Measurements from ENCODE around the gene MUC20.
"Not testable (repeated sequence)": the region's sequence is repeated elsewhere in the genome, so short reads cannot be mapped to it uniquely, and the experiment has no call there.

MUC20 gene

DNA sequence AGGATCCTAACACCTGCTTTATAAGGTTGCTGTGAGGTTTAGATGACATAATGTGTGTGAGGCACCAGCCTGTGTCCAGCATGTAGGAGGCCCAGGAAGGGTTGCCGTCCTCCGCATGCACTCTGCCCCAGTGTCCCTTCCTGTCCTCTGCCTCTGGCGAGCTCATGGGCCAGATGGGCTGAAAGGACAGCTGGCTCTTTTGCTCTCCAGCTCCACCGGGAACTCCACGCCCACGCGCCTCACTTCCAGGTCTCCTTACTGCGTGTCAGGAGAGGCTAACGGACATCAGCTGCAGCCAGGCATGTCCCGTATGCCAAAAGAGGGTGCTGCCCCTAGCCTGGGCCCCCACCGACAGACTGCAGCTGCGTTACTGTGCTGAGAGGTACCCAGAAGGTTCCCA is 12.2 kb downstream of the MUC20 start:
- DNase-seq = no peak

DNA sequence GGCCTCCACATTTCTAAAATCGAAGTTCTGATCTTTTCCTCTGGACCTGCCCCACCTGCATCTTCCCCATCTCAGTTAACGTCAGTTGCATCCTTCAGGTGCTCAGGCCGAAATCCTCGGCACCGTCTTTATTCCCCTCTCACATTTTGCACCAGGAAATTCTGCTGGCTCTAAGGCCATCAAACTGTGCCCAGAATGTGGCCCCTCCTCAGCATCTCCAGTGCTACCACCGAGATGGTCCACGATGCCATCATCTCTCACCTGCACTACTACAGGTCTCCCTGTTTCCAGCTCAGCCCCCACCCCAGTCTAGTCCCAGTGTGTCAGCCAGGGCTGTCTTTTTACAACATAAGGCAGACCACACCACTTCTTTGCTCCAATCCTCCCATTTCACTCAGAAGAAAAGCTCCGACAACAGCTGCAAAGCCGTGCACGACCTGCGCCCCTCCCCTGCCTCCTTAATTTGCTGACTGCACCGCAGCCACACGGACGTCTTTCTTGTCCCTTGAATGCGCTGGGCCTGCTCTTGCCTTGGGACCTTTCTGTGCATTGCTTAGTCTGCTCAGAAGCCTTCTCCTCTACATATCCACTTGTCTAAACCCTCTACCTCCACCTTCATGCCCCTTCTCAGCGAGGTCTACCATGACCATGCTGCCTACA is 14.4 kb downstream of the MUC20 start:
- DNase-seq = no peak

DNA sequence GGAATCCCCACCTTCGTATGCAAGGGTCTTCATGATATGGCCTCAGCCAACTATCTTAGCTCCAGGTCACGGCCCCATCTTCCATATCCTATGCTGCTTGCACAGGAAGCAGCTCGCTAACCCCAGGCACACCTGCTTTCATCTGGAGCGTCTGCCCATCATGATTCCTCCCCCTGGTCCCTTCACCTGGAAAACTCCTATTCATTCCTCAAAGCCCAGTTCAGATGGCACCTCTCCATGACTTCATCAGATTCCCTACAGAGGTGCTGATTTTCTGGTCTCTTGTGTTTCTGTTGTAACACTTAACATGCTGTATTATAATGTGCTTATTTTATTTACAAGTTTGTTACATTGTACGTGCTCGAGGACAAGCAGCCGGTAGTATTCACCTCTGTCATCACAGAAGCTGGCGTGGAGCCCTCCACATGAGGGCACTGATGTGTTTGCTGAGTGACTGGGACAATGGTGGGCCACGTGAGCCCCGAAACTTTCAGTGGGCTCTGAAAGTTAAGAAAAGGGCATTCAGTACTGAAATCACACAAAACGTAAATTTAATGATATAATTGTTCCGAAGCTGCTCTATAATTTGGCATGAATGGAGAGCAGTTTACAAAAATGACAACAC is 16.2 kb downstream of the MUC20 start:
- DNase-seq = no peak

DNA sequence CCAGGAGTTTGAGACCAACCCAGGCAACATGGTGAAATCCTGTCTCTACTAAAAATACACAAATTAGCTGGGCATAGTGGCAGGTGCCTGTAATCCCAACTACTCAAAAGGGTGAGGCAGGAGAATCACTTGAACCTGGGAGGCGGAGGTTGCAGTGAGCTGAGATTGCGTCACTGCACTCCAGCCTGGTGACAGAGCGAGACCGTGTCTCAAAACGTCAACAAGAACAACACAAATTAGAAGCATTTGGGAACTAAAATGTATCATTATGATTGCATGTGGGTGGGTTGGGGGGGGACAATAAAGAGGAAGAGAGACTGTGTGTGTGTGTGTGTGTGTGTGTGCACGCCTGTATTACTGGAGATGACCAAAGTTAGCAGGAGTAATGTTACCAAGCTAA is 17.0 kb downstream of the MUC20 start:
- not testable (repeated sequence) for DNase-seq

DNA sequence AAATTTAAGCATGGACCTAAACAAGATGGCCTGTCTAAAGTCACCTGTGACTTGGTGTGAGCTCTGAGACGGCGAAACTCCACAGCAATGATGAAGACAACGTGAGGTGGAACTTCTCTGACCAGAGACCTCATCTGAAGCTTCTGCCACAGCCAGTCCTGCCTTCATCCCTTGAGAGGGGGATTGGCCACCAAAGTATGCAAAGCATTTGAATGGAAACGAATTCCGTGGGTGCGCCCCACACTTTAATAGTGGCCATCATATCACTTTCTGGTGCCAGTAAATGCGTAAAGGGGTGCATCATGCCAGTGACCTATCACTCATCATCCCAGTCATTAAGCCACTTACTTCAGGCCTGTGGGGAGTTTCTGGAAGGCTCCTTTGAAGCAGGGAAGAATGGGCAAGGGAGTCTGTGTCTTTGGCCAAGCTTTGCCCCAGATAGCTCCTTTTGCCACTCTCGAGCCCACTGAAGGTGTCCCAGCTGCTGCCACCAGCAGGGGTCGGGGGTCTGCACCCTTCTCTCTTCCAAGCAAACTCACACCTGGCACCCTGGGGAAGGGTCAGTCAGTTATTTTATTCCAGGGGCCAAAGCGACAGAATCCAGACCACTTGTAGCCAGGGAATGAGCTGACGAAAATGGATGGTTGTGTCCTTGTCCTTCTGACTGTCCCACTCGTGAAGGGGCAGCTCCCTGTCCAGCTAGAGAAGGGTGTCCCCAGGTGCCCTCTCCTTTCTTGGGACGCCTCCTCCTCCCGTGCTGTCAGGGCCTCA is 17.7 kb downstream of the MUC20 start:
- DNase-seq = no peak

DNA sequence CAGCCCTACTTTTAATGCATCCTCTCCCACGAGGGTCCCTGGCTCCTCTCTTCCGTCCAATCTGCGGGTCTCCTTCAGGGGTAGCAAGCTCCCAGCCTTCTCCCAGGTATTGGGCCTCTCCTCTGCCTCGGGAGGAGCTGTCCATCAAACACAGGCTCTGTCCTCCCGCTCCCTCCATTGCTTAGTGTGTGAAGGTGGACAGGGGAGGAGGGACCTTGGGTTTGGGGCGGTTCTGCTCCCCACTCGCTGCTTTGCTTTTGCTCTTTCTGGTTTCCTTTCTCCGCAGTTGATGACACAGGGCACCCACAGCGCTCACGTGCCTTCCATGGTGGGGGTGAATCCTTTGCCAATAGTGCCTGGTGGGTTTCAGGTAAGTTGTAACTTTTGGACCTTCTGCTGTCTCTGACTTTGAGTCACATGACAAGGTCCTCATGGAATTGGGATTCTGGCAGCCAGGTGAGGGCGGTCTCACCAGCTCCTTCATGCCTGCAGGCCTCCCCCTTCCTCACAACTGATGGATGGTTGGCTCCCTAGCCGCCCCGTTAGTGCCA is 18.9 kb downstream of the MUC20 start:
- no peak for DNase-seq

DNA sequence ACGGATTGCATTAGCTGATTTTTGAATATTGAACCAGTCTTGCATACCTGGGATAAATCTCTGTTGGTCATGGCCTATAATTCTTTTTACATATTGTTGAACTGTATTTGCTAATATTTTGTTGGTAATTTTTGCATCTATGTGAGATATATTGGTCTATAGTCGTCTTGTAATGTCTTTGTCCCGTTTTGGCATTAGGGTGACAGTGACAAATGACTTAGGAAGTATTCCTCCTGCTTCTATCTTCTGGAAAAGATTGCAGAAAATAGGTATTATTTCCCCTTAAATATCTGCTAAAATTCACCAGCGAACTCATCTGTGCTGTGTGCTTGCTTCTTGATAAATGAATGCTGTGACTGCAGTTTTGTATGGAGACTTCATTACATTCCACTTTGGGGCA is 23.7 kb downstream of the MUC20 start:
- no peak for DNase-seq

DNA sequence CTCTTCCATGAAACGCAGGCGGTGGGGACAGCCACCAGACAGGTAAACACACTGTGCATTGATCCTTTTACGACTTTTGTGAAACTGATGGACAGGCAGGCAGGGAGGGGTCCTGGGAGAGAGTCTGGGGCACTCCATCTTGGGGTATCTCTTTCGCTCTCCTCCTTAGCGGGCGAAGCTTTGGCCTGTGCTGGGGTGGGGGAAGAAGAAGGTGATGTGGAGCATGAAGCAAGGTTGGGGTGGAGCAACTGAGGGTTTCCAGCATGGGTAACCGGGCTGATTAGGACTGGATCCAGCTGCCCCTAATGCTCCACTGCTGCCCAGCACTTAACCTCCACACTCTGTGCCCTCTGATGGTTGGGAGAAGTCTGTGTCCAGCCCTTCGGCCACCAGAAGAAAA is 25.6 kb downstream of the MUC20 start:
- DNase-seq = no peak

DNA sequence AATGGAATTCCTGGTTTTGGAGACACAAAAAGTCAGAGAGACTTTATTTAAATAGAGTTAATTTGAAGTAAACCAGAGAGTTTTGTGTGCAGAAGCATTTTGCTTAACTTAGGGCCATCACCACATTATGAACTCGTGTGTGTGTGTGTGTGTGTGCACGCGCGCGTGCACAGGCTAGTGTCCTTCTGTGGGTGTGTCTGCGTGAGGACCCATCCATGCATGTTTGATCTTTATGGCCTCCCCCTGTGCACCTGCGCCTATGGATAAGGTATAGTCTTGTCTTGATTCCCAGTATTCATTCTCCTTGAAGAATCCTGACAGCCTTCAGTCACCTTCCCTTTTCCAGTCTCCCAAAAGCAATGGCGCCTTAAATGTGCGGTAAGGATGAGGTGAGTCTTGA is 26.0 kb downstream of the MUC20 start:
- DNase-seq = no peak

DNA sequence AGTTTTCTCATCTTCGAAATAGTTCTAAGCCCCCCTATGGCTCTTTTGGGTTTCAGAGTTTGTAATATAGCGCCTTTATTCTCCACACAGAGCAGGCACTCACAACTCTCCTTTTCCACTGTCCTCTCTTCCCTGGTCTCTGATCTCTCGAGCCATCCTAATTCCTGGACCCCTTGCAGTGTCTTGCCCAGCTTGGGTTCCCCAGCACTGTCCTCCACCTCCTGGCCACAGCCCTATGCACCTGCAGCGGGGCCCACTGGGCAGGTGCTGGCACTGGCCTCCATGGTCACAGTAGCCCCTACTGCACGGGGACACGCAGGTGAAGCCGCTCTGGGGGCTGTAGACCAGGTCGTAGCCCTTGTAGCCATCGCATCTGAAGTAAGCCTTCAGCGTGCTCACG is 27.9 kb downstream of the MUC20 start:
- DNase-seq = no peak

DNA sequence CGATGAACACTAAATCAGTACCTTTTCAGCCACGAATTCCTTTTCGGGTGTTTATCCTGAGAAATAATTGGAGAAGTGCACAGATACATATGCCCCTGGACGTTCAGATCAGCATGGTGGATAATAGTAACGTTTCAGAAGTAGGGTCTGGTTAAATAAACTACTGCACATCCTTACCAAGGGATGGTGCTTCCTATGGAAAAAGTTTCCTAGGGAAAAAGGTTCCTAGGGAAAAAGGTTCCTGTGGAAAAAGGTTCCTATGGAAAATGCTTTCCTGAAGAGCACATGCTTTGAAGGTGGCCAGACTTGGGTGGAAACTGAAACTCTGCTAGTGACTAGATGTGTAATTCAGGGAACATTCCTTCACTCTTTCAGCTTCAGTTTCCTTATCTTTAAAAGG is 28.3 kb downstream of the MUC20 start:
- not testable (repeated sequence) for DNase-seq

DNA sequence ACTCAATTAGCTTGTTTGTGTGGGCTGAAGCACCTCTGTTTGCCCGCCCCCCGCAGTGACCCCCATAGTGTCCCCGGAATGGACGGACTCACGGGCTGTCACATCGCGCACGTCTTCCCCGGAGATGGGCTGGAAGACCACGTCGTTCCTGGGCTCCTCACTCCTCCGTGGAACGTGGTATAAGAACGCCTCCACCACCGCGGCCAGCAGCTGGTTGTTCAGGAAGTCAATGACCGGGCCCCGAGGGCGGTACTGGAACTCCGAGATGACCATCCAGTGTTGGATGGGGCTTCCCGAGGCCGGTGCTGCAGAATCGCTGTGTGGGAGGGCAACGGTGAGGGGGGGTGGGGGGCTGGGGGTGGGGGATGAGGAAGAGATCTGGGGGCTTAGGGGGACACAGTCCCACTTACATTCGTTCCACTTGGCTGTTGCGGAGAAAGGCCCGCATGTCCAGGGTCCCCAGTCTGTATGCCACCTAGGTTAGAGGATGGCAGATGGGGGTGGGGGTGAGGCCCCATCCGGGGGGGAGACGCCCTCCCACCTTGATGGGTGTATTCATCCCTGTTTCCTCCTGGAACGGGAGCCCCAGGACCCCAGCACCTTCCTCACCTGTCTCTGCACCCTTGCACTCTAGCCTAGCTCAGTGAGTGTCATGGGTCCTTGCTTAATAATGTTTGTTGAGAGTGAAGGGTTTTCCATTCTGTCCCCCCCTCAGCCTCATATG is 30.2 kb downstream of the MUC20 start:
- DNase-seq = no peak

DNA sequence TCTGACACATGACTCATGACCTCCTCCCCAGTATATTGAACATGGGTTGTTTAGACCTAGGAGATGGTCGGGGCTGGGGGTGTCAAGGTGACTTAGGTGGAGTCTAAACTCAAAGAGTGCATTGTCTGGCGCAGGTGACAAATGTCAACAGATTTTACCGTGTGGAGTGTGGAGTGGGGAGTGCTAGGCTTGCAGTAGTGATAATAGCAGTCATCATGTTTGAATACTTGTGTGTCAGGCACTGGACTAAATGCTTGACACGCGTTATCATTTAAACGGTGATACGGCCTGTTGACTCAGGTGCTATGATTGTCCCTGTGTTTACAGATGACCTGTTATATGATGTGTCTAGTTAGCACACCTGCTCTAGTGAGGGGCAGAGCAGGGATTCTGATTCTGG is 30.8 kb downstream of the MUC20 start:
- no peak for DNase-seq

DNA sequence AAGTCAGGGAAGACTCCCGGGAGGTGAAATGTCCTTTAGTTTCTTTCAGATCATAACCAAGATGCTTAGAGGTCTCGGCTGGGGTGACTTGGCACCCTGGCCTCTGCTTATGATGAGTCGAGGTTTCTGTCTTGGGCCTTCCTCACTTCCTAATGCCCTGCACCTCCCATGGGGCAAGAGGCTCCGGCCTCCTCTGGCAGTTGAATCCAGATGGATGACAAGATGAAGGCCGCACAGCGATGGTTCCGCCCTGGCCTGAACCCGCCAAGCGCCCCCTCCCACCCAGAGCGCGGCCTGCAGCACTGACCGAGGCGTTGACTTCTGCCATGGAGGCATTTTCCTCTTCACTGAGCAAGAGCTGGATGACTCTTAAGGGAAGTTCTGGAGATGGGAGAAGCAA is 31.3 kb downstream of the MUC20 start:
- DNase-seq = no peak

DNA sequence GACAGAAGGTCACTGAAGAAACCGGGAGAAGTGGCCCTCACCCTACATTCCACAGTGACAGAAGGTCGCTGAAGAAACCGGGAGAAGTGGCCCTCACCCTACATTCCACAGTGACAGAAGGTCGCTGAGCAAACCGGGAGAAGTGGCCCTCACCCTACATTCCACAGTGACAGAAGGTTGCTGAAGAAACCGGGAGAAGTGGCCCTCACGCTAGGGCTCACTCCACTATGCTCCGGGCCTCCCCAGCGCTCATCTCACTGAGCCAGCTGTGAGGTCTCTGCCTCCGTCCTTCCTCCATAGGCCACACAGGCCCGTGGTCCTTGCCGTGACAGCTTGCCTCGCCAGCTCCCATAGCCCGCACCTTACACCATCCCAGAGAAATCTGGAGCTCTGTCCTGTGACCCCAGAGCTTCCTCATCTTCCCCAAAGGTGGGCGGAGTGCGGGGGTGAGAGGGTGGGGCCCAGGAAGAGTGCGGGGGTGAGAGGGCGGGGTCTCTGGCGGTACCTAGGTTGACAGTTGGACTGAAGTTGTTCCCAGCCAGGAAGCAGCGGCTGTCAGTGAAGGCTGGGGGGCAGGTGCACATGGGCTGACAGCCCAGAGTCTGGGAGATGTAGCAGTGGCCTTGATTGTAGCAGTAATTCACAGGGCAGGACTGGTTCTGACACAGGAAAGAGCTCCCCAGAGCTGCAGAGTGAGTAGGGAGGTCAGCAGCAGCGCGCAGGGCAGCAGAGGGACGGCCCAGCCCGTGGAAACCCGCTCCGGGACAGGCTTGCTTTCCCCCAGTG is 32.0 kb downstream of the MUC20 start:
- no peak for DNase-seq

DNA sequence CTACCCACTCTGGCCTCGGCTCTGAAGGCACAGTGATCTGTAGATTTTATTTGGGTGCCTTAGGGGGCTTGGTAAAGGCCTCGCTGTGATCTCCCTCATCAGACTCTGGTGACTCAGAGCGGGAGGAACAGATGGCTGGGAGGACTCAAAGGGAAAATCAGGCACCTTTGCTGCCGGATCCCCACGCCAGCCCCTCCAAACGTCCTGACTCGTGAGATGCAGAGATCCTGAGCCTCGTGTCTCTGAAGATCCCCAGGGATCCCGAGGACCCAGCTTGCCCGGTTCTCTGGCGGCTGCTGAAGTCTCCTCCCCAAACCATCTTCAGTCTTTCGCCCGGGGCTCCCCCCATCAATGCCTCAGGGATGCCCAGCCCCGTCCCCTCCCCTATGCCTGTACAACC is 32.8 kb downstream of the MUC20 start:
- DNase-seq = no peak

DNA sequence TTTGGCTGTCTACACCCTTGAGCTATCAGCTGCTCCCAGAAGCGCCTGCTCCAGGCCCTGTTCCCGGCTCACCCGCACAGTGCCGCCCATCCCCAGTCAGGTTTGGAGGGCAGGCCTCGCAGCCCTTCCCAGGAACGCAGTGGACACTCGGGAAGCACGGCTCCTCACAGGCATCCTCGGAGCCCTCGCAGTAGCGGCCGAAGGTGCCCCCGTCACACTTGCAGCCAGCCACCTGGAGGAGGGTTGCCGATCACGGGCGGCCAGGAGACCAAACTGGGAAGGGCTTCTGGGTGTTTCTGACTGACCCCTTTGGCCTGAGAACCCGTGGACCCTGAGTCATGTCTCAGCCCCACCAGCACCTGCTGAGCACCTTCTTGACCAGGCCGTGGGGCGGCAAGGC is 33.4 kb downstream of the MUC20 start:
- DNase-seq = no peak

DNA sequence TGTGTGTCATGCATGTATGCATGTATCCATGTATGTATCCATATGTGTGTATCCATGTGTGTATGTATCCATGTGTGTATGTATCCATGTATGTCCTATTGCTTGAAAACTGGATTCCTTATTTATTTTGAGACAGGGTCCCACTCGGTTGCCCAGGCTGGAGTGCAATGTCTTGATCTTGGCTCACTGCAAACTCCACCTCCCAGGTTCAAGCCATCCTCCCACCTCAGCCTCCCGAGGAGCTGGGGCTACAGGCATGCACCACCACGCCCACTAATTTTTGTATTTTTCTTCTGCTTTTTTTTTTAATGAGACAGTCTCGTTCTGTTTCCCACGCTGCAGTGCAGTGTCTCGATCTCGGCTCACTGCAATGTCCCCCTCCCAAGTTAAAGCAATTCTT is 34.1 kb downstream of the MUC20 start:
- DNase-seq = no peak

DNA sequence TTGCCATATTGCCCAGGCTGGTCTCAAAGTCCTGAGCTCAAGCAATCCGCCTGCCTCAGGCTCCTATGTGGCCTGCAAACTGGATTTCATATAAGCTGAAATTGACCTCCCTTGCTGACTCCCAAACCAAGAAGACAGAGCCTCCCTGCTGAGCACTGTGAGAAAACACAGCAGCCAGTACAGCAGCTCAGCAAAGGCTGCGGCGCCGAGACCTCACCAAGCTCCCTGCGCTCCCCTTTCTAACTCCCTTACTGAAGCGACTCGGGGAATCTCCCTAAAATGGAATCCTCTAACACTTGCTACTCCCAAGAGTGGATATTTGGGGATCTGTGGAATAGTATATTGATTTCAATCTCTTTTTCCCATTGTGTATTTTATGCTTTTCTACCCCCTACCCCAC is 34.6 kb downstream of the MUC20 start:
- DNase-seq = no peak

DNA sequence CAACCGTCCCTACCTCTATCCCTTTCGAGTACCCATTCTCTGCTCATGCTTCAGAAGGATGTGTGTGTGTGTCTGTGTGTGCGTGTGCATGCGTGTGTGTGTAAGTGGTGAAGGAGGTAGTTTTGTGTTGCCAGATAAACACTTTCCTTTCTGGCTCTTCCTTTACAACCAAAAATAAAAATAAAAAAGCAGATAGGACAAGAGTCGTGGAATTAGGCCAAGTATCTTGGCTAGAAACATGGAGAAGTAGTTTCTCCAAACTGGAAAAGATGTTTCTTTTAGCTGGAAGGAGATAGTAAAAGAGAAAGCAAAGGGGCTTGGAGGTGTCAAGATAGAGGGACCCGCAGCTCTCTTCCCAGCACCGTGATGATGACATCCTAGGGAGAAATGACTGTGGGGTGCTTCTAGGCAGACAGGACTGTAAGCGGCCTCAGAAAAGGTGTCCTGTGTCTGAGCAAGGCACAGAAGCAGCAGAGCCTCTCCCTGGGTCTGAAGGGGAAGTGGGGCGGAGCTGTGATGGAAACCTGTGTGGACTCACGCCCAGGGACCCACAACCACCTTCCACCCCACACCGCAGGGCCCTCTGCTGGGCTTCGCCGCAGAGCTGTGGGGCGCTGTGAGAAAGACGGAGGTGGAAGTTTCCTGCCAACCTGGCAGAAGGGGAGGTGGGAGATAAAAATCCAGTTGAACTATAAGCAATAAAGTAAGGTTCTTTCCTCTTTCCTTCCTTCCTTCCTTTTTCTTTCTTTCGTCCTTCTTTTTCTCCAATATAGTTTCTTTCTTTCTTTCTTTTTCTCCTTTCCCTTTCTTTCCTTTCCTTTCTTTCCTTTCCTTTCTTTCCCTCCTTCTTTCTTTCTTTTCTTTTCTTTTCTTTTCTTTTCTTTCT is 35.3 kb downstream of the MUC20 start:
- DNase-seq = peak; percentile 2

DNA sequence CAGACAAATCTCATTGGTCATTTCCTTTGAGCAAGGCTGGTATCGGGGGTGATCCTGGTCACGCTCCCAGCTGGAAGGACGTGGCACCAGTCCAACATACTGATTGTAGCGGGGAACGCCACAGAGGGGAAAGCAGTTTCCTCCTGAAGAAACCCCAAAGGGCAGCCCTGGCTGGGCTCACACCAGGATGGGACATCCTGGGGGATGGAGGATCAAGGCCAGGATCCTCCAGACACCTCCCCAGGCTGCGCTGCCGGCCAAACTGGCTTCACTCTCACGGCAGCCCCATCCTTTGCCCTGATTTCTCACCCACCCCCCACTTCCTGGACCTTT is 36.6 kb downstream of the MUC20 start:
- no peak for DNase-seq

DNA sequence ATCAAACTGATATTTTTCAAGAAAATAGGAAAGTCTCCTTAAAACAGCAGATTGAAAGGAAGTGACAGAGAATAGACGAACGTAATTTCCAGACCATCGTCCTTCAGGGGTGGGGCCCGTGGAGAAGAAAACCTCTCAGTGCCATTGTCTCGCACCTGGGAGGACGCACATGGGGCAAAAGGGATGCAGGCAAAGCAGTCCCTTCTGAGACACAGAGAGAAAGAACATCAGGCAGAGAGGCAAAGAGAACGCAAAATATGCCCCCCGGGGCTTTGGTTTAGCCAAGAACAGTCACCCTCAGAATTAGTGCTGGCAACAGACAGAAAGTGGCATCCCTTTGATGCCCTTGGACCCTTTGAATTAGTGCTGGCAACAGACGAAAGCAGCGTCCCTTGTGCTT is 37.0 kb downstream of the MUC20 start:
- DNase-seq = peak; percentile 1

All from RPMI8226 (cell line).